ENCODE results near the gene PPM1M. TPM values are rescaled to one million over a fixed set of nuclear protein-coding genes. Genes with fewer than 3 reads are reported as not detected.

PPM1M gene
- total RNA-seq, 2 donors from 2014 or later, result 52.3 to 74.1 TPM

DNA sequence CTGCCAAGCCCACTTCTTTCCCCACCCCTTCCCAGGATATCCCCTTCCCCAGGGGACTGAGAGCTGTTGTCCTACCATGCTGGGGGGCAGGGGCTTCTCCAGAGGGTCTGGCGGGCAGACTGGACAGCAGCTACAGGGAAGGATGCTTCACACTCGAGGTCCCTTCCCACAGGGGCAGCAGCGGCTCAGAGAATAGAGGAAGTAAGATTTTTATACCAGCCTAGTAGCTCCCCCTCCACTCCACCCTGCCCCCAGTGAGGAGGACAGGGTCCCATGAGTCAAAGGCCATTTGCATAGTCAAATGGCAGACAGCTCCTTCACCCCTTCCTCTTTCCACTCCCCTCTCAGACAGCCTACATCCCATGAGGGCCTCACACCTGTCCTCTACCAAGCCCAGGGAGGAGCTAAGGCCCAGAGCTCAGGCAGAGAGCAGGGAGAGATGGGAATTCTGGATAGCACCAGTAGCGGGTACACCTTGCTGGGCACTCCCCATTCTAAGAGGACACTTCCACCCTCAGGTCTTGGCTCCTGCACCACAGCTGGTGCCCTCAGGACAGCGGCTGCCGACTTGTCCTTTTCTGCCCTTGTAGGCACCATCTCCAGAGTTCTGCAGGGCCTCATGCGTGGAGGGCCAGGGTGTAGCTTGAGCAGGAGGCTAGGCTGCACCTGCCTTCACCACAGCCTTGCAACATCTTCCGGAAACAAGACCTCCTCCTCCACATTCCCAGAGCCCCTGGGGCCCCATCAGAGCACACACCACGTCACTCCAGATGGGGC, 19.9 kb upstream of the PPM1M start, which contains the start of gene TLR9:
Gene TLR9, minus strand, starts transcription at position 194 of the 777 bp plus-strand sequence. Its CDS starts 116 bp downstream, at position 78.
- peak; percentile 32 to 53 for ATAC-seq
- Mint-ChIP-seq H3K27ac (peak within 1 kb of the TSS; percentile 85 to 97), H3K36me3 (peaks cover 0 to 8% of the 10 kb centered on the region in 2 donors), H3K9me3 (no peaks in the 10 kb centered on the region)
- no peak for DNase-seq (ENCODE audit: low spot score in 2 of 2)

DNA sequence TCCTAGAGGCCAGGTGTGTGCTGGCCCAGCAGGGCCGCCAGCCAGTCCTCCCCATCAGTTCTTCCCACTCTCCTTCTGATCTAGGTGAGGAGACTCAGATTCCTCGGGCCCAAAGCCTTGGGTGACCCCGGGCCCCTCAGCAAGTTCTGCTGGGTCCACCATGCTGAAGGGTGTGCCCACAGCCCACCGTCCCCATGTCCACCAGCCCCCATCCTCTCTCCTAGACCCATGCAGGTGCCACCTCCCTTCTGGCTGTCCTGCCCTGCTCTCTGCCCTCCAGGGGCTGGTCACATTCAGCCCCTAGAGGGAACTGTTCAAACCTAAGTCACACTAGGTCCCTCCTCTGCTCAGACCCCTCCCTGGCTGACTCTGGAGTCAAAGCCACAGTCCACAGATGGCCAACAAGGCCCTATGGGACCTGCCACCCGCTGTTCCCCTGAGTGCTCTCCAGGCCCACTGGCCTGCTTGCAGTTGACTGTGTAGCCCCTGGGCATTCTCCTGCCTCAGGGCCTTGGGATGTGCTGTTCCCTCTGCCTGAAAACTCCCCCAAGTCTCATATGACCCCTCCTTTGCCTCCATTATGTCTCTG, 19.2 kb upstream of the PPM1M start:
- Mint-ChIP-seq H3K27ac (peak overlapping the region; percentile 75 to 97), H3K36me3 (peaks cover 0 to 9% of the 10 kb centered on the region in 2 donors), H3K9me3 (no peaks in the 10 kb centered on the region)
- peak; percentile 0 to 7 for ATAC-seq
- DNase-seq (ENCODE audit: low spot score in 2 of 2), result no peak

DNA sequence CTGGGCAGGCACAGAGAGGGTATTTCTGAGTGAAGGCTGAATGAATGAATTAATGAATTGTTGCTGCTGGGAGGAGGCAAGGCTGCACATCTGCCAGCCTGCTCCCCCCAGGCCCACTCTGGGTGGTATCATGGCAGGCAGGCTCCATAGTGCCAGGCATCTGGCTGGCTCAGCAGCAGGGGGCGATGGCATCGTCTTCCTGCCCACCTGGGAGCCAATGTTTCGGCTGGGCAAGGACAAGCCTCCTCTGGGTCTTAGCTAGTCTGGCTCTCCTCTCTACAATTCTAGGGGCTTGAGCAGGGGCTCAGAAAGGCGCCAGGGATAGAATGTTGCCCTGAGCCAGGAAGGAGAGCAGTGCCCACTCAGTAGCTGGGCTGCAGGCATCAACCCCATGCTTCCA, 18.4 kb upstream of the PPM1M start:
- H3K27ac Mint-ChIP-seq, result peak overlapping the region; percentile 75 to 97
- no peaks in the 10 kb centered on the region for H3K9me3 Mint-ChIP-seq
- DNase-seq (ENCODE audit: low spot score in 2 of 2), result no peak
- H3K36me3 Mint-ChIP-seq, result peaks cover 0 to 16% of the 10 kb centered on the region in 2 donors
- no peak for ATAC-seq

DNA sequence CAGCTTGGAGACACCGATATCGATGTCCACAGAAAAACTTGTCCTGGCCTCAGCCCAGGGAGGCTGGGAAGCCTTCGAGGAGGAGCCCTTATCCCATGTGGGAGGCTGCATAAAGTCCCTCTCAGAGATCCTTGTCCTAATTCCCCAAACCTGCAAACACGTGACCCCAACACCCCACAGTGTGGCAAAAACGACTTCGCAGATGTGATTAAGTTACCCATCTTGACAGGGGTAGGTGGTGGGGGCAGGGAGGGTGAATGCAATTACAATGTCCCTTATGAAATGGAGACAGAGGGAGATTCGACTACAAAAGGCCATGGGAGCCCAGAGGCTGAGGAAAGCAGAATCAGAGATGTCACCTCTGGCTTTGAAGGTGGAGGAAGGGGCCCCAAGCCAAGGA, 17.8 kb upstream of the PPM1M start:
- no peaks in the 10 kb centered on the region for H3K9me3 Mint-ChIP-seq
- no peak for ATAC-seq
- H3K27ac Mint-ChIP-seq, result peak overlapping the region; percentile 15 to 75
- peaks cover 0 to 16% of the 10 kb centered on the region in 2 donors for H3K36me3 Mint-ChIP-seq
- DNase-seq (ENCODE audit: low spot score in 2 of 2), result no peak

DNA sequence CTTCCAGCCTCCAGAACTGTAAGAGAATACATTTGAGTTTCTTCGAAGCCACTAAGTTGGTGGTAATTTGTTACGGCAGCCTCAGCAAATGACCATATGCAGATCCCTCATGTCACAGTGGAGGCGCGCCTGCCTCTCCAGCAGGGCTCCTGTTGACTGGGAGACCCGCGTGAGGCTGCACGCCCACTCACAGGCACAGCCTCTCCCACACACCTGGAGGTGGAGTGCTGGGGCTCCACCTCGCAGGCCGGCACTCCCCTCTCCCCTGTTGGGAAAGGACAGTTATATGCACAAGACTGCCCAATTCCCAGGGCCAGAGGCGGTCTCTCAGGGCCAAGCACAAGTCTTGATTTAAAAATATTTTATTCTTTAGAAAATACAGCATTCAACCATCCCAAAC, 17.3 kb upstream of the PPM1M start:
- peaks cover 0 to 16% of the 10 kb centered on the region in 2 donors for H3K36me3 Mint-ChIP-seq
- DNase-seq (ENCODE audit: low spot score in 2 of 2), result no peak
- ATAC-seq, result no peak
- no peaks in the 10 kb centered on the region for H3K9me3 Mint-ChIP-seq
- H3K27ac Mint-ChIP-seq, result peak overlapping the region in 1 of 2 donors; percentile 75

DNA sequence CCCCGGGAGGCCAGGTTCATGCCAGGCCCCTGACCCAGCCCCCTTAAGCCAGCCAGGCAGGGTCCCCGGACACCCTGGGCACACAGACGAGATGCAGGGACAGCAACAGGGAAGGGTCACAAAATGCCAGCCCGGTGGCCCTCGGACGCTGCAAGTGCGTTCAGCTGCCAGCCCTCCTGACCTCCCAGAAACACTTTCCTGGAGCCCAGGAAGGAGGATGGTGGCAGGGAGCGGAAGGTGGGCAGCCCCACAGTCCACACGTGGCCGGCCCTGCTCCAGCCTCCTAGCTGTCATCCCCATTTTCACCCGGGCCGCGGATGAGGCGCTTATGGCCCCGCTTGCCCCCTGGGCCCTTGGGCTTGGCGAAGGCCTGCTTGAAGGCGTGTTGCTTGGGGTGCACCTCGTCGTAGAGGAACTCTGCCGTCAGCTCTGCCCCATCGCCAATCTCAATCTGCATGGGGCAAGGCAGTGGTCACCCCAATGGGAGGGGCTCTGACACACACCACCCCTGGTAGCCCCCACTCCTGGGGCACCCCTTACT, 16.7 kb upstream of the PPM1M start:
- Mint-ChIP-seq H3K9me3 (no peaks in the 10 kb centered on the region), H3K36me3 (peaks cover 0 to 16% of the 10 kb centered on the region in 2 donors), H3K27ac (no peak overlapping the region)
- DNase-seq (ENCODE audit: low spot score in 2 of 2) (no peak), ATAC-seq (no peak)

DNA sequence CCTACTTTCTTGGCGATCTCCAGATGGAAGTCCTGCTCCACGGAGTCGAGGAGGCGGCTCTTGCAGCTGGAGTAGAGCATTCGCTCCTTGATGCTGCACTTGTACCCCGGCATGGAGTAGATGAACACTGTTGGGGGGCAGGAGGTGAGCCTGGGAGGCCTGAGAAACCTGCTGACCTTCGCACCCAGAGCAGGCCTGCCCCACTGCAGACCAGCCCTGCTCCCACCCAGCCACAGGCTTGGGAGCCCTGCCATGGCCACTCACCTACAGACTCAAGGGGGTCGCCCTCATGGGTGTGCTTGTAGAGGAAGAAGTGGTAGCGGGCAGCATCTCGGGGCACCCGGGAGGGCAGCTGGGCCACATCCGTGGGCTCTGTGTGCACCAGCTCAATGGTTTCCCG, 15.9 kb upstream of the PPM1M start:
- Mint-ChIP-seq H3K27ac (peak overlapping the region in 1 of 2 donors; percentile 55), H3K9me3 (no peaks in the 10 kb centered on the region), H3K36me3 (peaks cover 0 to 16% of the 10 kb centered on the region in 2 donors)
- no peak for ATAC-seq
- no peak for DNase-seq (ENCODE audit: low spot score in 2 of 2)

DNA sequence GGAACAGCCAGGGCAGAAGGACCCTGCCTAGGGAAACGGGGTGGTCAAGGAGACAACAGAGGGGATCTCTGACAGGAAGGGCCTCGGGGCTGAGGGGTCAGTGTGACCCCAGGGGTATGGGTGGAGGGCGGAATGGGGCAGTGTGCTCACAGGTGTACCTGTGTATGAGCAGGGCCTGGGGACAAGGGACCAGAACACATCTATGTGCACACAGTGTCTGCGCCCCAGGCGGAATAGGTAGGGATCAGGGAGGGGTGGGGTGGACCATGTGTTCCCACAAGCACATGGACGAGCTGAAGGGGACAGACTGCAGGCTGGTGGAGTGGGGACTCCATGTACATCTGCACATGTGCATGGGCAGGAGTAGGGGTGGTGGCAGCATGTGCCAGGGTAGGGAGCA, 15.1 kb upstream of the PPM1M start:
- H3K36me3 Mint-ChIP-seq, result peaks cover 0 to 16% of the 10 kb centered on the region in 2 donors
- no peaks in the 10 kb centered on the region for H3K9me3 Mint-ChIP-seq
- peak overlapping the region; percentile 52 to 55 for H3K27ac Mint-ChIP-seq
- DNase-seq (ENCODE audit: low spot score in 2 of 2) (no peak), ATAC-seq (no peak)

DNA sequence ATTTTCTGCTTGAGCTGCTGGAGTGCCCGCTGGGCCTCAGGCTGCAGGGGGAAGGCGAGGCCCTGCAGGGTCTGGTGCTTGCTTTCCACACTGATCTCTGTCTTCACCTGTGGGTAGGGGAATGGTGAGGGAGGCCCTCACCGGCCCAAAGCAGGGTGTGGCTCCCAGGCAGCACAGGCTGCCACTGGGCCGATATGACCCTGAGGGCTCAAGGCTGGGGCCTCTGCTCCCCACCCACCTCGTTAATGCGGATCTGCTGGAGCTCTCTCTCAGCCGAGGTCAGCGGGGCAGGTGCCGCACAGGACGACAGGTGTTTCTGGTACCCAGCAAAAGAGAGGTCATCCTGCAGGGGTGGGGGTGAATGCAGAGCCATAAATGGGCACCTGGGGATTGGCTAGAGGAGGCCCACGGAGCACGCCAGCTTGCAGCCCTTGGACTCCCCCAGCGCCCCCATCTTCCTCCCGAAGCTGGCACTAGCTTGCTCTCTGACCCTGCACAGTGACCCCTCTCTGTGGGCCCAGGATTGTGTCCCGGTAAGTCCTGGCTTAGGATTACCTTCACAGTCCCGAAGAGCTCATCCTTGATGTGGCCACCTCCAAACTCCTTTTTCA, 14.6 kb upstream of the PPM1M start:
- Mint-ChIP-seq H3K9me3 (no peaks in the 10 kb centered on the region), H3K27ac (peak overlapping the region; percentile 36 to 79), H3K36me3 (peaks cover 0 to 16% of the 10 kb centered on the region in 2 donors)
- ATAC-seq (peak in 1 of 2 donors; percentile 1), DNase-seq (ENCODE audit: low spot score in 2 of 2) (no peak)

DNA sequence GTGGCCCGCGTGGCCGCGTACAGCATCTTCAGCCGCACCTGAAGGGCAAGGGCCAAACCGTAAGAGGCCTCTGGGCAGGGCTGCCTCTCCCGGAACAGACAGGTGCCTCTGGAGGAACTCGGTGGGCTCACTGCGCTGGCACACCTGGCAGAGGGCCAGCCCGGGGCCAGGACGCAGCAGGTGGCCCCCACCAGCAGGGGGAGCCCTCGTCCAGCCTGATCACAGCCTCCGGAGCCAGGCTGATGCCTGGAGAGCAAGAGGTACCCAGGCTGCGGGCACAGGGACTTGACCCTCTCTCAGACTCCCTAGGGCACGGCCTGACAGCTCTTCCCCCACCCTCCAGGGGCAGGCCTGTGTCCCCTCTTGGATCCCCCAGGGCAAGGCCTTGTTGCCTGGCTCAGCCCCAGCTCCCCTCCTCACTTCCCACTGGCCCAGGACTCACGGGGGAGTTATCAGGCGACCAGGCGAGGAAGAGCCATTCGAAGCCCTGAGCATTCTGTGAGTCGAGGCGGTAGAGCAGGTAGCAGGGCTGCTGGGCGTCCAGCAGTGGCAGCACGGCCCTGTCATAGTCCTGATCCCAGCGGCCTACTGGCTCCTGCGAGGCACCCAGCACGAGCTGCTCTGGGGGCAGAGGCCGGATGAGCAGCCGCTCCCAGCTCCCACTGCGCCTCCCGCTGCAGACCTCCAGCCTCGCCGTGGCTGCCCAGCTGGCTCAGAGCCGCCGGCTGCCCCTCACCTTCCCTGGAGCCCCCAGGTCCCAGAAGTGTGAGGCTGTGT, 13.9 kb upstream of the PPM1M start:
- peak in 1 of 2 donors; percentile 97 for DNase-seq (ENCODE audit: low spot score in 2 of 2)
- peak; percentile 75 to 80 for ATAC-seq
- peaks cover 0 to 20% of the 10 kb centered on the region in 2 donors for H3K36me3 Mint-ChIP-seq
- peak overlapping the region; percentile 79 to 81 for H3K27ac Mint-ChIP-seq
- H3K9me3 Mint-ChIP-seq, result no peaks in the 10 kb centered on the region

DNA sequence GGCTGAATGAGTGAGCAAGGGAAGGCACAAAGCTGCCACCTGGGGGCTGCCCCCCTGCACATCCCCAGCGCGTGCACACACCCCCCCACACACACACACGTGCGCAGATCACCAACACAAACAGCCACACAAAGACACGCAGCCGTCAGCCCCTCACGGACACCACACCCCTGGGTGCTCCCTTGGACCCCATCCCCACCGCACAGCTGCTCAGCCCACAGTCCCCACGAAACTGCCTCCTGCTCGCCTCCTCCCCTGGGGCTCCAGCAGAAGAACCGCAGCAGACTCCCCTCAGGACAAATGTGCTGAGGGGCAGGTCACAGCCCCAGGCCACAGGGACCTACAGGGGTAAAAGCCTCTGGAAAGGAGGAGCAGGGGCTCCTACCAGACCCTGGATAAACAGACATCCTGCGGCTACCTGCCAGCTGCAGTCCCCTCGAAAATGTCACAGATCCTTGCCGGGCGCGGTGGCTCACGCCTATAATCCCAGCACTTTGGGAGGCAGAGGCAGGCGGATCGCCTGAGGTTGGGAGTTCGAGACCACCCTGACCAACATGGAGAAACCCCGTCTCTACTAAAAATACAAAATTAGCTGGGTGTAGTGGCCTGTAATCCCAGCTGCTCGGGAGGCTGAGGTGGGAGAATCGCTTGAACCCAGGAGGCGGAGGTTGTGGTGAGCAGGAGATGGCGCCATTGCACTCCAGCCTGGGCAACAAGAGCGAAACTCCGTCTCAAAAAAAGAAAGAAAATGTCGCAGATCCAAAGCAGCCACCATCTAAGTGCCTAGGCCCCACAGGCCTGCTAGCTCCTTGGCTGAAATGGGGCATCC, 13.1 kb upstream of the PPM1M start:
- ATAC-seq (peak in 1 of 2 donors; percentile 16), DNase-seq (ENCODE audit: low spot score in 2 of 2) (no peak)
- no peaks in the 10 kb centered on the region for H3K9me3 Mint-ChIP-seq
- H3K27ac Mint-ChIP-seq, result peak overlapping the region; percentile 50 to 79
- peaks cover 0 to 20% of the 10 kb centered on the region in 2 donors for H3K36me3 Mint-ChIP-seq

DNA sequence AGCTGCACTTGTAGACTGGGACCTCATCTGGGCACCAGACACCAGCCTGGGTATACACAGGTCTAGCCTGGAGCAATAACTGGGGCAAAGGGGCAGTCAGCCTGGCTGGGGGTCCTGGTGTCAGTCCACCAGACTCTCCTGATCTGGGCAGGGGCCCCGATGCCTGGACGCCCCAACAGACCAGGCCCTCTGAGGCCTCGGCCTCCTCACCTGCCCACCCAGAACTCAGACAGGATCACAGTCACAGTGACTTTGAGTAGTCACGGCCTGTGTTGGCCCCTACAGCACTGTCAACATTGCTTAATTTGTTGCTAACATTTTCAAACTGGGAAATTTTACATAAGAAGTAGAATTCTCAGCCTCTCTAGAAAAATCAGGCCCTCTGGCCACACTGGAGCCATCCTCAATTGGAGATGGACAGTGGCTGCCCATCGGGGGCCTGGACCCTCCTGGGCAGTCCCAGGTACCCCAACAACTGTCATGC, 12.4 kb upstream of the PPM1M start:
- H3K9me3 Mint-ChIP-seq, result no peaks in the 10 kb centered on the region
- H3K27ac Mint-ChIP-seq, result peak overlapping the region; percentile 79 to 81
- DNase-seq (ENCODE audit: low spot score in 2 of 2), result no peak
- no peak for ATAC-seq
- H3K36me3 Mint-ChIP-seq, result peaks cover 0 to 20% of the 10 kb centered on the region in 2 donors

DNA sequence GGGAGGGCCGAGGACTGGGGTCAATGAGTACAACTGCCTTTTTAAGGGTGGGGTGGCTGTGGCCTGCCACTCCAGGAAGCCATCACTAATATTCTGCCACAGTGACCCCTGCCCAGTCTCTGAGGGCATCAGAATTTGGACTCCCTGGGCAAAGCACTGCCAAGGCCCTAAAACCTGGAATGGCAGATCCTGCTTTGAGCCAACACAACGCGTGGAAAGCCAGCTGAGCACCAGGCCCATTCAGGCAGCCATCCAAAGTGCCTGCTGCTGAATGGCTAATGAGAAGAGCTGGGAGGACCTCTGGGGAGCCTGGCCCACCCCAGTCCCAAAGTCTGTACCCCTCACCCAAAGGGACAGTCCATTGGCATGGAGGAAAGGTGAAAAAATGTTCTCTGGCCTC, 11.6 kb upstream of the PPM1M start:
- Mint-ChIP-seq H3K9me3 (no peaks in the 10 kb centered on the region), H3K36me3 (peaks cover 5 to 25% of the 10 kb centered on the region in 2 donors), H3K27ac (peak overlapping the region; percentile 79 to 81)
- no peak for ATAC-seq
- no peak for DNase-seq (ENCODE audit: low spot score in 2 of 2)

DNA sequence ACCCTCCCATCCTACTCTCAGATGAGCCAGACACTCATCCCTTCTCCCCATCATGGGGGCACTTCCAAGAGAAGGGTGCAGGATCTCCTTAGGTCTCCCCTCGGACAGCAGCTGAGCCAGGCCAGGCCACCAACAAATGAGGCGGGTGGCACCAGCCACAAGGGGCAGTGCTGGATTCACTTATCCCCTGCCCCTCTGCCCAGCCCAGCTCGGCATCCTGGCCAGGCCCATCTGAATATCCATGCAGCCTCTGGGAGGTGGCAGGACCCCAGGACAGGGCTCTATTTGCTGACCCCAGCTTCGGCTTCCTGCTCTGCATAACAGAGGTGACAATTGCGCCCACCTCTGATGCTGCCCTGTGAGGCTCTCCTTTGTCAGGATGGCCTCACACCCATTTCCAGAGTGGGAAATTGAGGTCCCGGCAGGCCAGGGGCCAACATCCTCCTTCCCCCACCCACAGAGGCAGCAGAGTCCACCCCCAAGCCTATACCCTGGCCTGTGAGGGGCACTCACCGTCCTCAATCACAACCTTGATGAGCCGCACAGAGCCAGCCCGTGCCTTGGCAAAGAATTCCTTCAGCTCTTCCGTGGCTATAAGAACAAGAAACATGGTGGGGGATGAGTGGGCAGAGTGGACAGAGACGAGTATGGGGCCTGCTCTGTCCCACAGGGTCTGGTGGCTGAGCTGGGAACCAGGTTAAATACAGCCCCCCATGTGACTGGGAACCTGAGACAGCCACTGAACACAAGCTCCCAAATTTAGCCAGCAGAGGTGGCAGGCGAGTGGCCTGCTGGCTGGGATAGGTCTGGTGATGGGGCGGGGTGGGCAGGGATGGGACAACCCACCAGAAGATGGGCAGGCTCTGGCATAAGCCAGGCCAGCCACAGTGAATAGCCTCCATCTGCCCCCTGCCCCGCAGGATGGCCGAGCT, 10.8 kb upstream of the PPM1M start:
- H3K36me3 Mint-ChIP-seq, result peaks cover 11 to 32% of the 10 kb centered on the region in 2 donors
- H3K9me3 Mint-ChIP-seq, result no peaks in the 10 kb centered on the region
- no peak for DNase-seq (ENCODE audit: low spot score in 2 of 2)
- peak overlapping the region; percentile 79 to 81 for H3K27ac Mint-ChIP-seq
- ATAC-seq, result no peak
